Measurements from ENCODE around the gene KLRK1.
"Not testable (repeated sequence)": the region's sequence is repeated elsewhere in the genome, so short reads cannot be mapped to it uniquely, and the experiment has no call there.

GRCh38 chr12:10378737-10379136, 11.1 kb downstream of the KLRK1 start:
- TF ChIP-seq MAX (IDR thresholded peaks at IDR 0.05); EZH2phosphoT487 (IDR thresholded peaks at IDR 0.05; ENCODE audit: borderline replicate concordance); CTCF (IDR thresholded peaks at IDR 0.05 in 2 of 3, conservative IDR thresholded peaks at IDR 0.05 in 1 of 3; ENCODE audit: borderline replicate concordance in 1 of 3, insufficient read depth in 1 of 3, low read depth in 2 of 3, low read length in 2 of 3); POLR2A (IDR thresholded peaks at IDR 0.05; ENCODE audit: borderline replicate concordance, extremely low read depth, insufficient read depth, insufficient read length); POLR2AphosphoS5 (IDR thresholded peaks at IDR 0.05; ENCODE audit: low read depth, low read length); CEBPB (IDR thresholded peaks at IDR 0.05; ENCODE audit: low read depth); SP1 (IDR thresholded peaks at IDR 0.05; ENCODE audit: low read depth); REST (IDR thresholded peaks at IDR 0.05; ENCODE audit: low read depth): not testable (repeated sequence)

All from HCT116 (cell line).